Measurements from ENCODE around the gene REXO1.

Gene REXO1

GRCh38 chr19:1847684-1848398 is 442 bp downstream of the REXO1 start:
- no peak for FAIRE-seq

- FAIRE-seq: no peak
Measured at GRCh38 chr19:1847348-1847683, 967 bp downstream of the REXO1 start.

DNA sequence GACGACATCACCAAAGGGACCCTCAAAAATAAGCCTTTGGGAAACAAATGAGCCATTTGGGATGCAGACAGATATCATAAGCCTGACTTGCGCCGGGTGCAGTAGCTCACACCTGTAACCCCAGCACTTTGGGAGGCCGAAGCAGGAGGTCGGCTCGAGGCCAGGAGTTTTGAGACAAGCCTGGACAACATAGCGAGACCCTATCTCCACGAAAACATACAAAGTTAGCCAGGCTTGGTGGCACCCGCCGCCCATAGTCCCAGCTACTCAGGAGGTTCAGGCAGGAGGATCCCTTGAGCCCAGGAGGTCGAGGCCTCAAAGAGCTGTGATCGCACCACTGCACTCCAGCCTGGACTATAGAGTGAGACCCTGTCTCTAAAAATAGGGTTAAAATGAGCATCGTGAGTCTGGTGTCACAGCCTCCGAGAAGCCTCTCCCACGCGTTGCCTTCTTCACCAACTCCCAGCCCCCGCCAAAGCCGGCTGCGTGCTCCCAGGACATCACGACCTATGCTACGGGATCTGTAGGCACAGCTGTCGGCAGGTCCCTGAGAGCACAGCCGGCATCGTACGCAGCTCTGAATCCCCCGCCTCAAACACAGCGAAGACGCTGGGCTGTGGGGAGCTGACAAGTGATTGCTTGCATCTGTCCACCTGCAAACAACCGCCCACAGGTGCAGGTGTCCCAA is 1.6 kb downstream of the REXO1 start:
- no peak for FAIRE-seq

DNA sequence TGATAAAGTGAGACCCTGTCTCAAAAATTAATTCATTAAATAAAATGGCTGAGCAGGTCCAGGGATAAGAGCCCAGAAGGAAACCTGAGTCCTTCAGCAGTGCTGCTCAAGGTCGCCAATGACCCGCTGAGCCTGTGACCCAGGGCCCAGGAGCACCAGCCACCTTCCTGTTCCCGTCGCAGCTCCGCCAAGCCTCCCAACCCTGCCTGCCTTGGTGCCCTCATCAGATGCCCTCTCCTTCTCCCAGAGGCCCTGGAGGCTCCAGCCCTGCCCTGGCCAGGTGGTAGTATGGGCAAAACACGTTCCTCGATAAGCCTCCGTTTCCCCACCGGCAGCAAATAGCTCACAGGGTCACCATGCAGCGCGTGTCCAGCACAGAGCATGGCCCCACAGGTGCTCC is 2.6 kb downstream of the REXO1 start:
- no peak for FAIRE-seq

DNA sequence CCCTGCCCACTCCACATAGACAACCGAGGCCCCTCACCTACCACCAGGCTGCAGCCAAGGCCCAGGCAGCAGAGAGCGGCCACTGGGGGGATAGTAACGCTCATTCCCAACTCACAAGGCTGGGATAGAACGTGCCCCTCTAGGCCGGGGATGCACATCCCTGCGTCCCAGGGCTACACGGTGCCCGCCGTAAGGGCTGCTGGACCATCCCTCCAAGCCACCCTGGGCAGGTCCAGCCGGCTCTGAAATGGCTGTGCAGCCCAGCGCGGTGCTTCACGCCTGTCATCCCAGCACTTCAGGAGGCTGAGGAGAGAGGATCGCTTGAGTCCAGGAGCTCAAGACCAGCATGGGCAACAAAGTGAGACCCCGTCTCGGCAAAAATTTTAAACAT is 3.2 kb downstream of the REXO1 start:
- FAIRE-seq: no peak

- FAIRE-seq: no peak
Measured at GRCh38 chr19:1844513-1845124, 3.7 kb downstream of the REXO1 start.

GRCh38 chr19:1843646-1844394 is 4.5 kb downstream of the REXO1 start:
- no peak for FAIRE-seq

DNA sequence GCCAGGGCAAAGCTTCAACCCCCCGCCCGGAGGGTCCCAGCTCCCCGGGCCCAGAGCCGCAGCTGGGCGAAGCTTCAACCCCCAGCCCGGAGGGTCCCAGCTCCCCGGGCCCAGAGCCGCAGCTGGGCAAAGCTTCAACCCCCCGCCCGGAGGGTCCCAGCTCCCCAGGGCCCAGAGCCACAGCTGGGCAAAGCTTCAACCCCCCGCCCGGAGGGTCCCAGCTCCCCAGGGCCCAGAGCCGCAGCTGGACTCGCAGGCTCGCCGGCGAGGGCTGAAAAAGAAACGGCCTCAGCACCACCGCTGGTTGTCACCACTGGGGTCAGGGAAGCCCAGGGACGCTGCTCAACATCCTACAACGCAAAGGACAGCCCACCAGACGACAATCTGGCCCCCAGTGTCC is 5.2 kb downstream of the REXO1 start:
- FAIRE-seq: no peak

- no peak for FAIRE-seq
Measured at GRCh38 chr19:1841209-1841924, 6.9 kb downstream of the REXO1 start.

- FAIRE-seq: no peak
Measured at GRCh38 chr19:1840541-1841115, 7.7 kb downstream of the REXO1 start.

GRCh38 chr19:1839658-1840540 is 8.4 kb downstream of the REXO1 start:
- no peak for FAIRE-seq

DNA sequence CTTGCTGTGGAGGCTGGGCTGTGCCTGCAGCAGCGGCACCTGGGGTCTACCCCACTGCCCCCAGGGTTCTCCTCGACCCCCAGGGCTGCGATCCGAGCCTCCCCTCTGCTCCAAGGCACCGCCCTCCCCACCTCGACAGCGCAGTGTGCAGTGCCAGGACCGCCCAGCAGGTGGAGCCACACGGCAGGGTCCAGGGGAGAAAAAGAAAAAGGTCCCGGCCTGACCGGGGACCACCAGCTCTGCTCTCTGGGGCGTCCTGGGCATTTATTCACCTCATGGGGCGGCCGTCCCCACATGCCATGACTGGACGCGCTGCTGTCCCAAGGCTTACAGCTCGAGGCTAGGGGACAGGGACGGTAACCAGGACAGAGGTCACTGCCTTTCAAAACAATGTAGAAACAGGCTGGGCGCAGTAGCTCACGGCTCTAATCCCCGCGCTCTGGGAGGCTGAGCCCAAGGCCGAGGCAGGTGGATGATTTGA is 10.6 kb downstream of the REXO1 start:
- FAIRE-seq: no peak

DNA sequence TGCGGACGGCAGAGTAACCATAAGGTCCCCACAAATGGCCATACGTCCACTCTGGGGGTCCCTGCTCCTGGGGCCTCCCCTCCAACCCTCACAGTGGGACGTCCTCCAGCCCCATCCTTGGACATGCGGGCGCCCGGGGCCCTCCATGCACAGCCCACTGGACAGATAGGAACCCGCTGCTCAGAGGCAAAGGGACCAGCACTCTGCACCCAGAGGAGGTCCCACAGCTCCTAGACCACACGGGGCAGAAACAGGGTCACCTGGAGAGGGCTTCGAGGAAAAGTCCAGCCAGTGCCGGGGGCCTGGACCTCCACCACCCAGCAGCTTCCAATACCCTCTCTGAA is 11.1 kb downstream of the REXO1 start:
- no peak for FAIRE-seq

DNA sequence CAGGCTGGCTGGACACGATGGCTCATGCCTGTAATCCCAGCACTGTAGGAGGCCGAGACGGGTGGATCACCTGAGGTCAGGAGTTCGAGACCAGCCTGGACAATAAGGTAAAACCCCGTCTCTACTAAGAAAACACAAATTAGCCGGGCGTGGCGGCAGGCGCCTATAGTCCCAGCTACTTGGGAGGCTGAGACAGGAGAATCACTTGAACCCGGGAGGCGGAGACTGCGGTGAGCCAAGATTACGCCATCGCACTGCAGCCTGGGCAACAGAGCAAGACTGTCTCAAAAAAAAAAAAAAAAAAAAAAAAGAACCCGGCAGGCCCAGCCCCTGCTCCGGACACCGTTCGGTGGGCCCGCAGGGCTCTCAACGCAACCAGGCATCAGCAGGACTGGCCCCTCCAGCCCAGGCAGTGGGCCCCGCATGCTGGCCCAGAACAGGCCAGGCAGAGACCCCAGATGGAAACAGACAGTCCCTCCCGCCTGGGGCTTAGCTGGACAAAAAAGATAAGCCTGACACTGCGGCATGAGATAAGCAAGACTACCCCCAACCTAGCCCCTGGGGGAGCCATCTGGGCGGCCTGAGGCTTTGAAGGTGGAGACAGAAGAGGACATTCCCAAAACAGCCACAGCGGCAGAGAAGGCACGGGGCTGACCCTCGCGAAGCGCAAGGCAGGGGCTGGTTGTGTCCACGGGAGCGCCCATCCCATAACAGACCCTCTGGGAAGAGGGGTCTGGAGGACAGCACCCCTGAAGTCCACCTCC is 11.6 kb downstream of the REXO1 start:
- no peak for FAIRE-seq

DNA sequence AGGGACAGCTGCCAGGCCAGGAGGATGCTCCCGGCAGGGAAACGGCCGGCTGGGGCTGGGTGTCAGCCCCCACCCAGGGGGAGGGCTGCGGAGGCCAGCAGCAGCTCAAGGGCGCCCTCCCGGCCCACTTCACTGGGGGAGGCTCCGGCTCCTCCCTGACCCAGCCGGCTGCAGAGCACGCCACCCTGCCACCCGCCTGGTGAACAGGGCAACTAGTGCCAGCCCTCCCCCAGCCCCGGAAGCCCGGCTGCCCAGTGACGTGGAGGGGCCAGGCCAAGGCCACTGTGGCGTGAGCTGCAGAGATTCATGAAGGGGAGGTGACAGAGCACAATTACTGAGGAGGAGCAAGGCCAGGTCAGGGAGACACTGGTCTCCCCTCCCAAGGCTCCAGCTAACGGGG is 14.7 kb downstream of the REXO1 start:
- FAIRE-seq: no peak

- FAIRE-seq: no peak
Measured at GRCh38 chr19:1832046-1832663, 16.1 kb downstream of the REXO1 start.

- FAIRE-seq: no peak
Measured at GRCh38 chr19:1830978-1831377, 17.3 kb downstream of the REXO1 start.

DNA sequence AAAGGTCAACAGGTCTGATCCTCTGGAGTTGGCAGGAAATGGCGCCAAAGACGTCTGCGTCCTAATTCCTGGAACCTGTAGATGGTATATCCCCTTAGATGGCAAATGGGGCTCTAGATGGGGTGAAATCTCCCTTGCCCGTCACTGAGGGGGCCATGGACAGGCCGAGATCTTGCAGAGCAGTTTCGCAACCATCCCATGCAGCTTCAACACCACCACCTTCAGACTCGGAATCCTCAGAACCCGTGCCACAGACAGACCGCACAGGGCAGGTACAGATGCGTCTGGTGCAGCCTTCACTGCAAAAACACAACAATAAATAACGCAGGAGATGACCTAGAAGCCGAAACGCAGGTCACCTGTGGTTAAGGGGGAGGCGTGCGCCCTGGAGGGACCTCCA is 17.7 kb downstream of the REXO1 start:
- FAIRE-seq: no peak

DNA sequence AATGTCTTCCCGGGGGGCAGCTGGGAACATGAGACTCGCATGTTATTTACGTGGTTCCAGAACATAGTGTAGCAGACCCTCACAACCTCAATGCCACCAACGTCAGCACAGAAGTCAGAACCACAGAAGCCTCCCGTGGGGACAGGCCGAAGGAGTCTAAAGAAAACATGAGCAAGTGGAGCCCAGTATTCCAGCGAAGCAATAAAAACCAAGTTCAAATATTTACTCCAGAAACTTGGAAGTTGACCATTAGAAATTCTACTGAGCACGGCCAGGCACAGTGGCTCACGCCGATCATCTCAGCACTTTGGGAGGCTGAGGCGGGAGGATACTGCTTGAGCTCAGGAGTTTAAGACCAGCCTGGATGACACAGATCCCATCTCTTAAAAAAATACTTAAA is 18.3 kb downstream of the REXO1 start:
- FAIRE-seq: no peak

Data from endometrium (tissue), 2 donors.